GM18873 (cell line): Measurements from ENCODE around the gene PIK3C2B.
A peak's percentile ranks its signal among the peaks of the same experiment; 100 is the strongest.
"Not testable (repeated sequence)": the region's sequence is repeated elsewhere in the genome, so short reads cannot be mapped to it uniquely, and the experiment has no call there.

Source experiments
- ATAC-seq: cut with Tn5 transposase; IDR thresholded peaks from one replicate; pipeline ENCODE4 v1.9.1; 2021; ENCODE audit warnings: mild to moderate bottlenecking, moderate library complexity, moderate number of reproducible peaks; ENCODE audit not compliant: unreplicated experiment, low FRiP score

Gene PIK3C2B, protein sequence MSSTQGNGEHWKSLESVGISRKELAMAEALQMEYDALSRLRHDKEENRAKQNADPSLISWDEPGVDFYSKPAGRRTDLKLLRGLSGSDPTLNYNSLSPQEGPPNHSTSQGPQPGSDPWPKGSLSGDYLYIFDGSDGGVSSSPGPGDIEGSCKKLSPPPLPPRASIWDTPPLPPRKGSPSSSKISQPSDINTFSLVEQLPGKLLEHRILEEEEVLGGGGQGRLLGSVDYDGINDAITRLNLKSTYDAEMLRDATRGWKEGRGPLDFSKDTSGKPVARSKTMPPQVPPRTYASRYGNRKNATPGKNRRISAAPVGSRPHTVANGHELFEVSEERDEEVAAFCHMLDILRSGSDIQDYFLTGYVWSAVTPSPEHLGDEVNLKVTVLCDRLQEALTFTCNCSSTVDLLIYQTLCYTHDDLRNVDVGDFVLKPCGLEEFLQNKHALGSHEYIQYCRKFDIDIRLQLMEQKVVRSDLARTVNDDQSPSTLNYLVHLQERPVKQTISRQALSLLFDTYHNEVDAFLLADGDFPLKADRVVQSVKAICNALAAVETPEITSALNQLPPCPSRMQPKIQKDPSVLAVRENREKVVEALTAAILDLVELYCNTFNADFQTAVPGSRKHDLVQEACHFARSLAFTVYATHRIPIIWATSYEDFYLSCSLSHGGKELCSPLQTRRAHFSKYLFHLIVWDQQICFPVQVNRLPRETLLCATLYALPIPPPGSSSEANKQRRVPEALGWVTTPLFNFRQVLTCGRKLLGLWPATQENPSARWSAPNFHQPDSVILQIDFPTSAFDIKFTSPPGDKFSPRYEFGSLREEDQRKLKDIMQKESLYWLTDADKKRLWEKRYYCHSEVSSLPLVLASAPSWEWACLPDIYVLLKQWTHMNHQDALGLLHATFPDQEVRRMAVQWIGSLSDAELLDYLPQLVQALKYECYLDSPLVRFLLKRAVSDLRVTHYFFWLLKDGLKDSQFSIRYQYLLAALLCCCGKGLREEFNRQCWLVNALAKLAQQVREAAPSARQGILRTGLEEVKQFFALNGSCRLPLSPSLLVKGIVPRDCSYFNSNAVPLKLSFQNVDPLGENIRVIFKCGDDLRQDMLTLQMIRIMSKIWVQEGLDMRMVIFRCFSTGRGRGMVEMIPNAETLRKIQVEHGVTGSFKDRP (N-terminal part only)

DNA sequence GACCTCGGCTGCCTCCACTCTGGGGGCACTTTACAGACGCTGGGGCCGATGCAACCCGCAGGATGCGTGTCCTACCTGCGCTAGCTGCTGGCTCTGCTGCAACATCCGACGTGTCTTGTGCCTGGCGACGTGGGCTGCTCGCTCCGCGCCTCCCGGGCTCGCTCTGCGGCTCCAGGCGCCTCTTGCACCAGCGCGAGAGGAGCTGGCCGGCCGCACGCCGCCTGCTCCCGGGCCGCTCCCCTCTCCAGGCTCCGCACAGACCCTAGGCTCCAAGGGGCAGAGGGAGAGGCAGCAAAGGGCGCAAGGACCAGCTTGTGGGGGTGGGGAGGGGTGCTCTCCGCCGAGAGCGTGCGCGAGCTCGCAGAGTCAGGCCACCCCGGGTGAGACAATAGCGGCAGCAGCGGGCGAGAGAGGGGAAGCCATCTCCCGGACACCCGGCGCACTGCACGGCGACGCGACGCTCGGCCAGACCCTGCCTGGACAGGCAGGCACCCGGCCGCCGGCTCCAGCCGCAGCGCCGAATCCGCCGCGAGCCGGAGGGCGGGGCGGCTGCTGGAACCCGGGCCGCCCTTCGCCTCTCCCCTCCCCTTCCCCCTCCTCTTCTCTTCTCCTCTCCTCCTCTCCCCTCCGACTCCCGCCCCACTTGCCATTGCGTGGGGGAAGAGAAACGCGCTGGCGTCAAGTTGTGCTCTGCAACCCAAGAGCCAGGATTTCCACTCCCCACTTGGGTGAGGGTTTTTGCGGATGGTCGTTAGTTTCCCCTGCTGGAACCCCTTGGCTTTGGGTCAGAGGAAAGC, at the start of gene PIK3C2B:
PIK3C2B (minus strand) TSS at position 525 of the 797 bp plus-strand sequence. CDS start 25,003 bp downstream, outside the sequence.
- ATAC-seq = peak; percentile 55

DNA sequence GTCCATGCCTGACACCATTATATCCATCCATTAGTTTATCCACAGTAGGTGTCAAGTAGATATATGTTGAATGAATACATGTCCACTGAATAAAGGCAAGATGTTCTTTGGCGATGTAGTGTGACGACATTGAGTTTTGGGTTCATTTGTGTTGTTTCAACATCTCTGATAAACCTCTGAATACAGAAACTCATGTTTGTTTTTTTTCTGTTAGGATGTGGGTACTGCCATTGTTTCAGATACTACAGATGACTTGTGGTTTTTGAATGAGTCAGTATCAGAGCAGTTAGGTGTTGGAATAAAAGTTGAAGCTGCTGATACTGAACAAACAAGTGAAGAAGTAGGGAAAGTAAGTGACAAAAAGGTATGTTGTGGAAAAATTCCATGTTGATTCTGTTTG, 49.7 kb upstream of the PIK3C2B start:
- no peak for ATAC-seq

DNA sequence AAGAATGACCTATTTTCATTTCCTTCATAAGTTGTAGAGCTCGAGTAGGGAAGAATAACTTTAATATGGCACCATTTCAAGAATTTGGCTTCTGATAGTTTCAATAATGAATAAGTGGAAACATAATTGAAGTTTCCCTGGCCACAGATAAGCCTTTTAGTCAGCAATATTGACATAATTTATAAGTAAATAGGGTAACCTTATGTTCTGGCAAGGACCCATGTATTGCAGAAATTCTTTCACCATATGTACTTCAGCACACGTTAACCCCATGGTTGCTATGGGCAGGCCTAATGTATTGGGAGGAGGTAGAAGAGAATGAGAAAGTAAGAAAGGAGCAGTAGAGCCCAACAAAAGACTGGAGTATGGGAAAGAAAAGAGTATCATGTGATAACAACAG, 47.0 kb upstream of the PIK3C2B start:
- no peak for ATAC-seq

DNA sequence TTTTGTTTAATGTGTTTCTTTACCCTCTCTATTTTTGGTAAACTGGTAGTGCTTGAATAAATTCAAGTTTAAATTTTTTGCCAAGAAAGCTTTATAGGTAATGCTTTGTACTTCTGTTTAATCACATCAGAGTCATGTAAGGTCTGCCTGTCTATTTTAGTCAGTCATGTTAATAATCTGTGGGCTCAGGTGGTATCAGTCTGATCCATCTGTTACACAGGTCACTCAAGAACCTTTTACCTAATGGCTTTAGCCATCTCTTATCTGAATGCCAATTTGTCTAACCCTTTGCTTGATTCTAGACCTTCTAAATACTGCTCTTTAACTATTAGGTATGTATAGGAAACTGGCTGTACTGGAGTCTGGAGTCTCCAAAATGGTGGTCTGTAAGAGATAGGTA, 38.2 kb upstream of the PIK3C2B start:
- no peak for ATAC-seq

DNA sequence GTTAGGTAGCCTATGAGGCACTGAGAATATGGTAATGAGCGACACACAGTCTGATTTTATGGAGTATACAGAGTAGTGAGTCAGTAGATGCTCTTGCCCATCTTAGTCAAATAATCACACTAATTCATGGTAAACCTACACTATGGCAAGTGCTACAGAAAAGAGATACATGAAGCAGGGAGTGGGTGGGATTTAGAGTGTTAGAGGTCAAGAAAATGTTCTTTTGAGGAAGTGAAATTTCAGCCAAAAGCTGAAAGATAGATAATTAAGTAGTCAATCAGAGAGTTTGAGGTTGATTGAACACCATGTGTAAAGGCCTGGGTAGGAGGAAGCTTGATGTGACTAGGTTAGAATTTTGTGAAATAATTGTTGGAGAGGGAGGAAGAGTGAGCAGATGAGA, 36.3 kb upstream of the PIK3C2B start:
- peak; percentile 71 for ATAC-seq

DNA sequence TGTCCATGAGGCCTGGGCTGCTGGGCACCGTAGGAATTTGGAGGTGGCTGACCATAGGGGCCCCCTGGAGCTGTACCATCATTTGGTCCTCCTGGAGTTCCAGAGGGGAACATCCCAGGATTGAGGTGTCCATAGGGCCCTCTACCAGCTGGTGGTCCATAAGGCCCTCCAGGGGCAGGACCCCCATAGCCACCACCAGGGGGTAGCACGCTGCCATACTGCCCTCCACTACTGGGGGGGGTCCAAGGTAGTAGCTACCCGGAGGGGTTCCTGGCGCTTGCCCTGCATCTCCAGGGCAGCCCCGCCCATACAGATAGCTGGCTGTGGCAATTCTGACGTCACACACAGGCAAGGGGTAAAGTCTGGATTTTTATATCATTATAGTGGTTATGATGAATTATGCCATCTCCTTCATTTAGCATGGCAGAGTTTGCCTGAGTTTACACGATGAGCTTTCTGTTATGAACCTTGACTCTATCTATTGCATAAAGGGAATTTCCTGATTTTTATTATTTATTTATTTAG, 34.8 kb upstream of the PIK3C2B start:
- ATAC-seq = no peak

DNA sequence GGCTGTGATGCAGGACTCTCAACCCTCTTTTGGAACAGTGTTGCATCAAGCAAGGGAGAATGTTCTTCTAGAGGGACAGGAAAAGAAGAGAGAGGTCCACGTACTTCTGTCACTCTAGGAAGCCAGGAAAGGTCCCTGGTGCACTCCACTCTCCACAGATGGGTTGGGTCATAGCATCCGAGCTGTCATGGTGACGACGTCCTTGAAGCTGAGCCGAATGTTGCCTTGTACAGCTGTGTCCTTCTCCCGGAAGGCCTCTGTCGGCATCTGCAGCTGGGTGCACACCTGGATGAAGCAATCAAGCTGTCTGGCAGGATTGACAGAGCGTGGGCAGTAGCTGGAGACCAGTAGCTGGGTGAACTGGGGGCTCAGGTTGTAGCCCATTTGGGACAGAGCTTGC, 34.1 kb upstream of the PIK3C2B start:
- ATAC-seq = no peak

DNA sequence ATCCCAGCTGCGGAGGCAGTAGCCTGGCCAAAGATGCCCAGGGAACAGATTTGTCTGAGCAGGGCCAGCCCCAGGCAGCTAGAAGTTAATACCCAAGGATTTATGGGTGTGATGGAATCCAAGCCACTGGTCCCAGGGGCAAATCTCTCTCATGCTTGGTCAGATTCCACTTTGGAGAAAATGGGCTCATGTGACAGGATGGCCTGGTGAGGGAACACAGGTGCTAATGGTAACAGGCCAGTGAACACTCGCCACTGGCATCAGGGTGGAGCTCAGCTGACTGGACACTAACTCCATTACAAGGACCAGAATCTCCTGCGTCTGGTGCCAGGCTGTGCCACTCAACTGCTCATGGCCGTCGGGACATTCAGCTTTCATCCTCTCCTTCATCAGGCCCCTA, 33.6 kb upstream of the PIK3C2B start:
- no peak for ATAC-seq

DNA sequence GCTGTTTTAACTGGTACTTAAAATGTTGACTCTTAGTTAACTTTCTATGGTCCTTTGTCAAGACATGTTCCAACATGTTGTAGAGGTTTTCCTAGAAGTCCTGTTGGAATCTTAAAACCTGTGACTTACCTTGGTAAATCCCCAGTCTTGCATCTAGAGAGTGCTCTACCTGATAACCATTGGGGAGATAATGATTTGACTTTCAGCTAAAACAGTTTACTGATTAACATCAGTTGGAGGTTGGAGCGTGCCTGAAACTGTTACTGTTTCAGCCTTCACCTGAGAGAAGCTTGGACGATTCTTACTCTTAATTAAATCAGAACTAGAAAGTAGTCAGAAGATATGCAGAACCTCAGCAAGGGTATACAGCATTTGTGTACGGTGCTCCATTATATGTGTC, 30.4 kb upstream of the PIK3C2B start:
- ATAC-seq = no peak

DNA sequence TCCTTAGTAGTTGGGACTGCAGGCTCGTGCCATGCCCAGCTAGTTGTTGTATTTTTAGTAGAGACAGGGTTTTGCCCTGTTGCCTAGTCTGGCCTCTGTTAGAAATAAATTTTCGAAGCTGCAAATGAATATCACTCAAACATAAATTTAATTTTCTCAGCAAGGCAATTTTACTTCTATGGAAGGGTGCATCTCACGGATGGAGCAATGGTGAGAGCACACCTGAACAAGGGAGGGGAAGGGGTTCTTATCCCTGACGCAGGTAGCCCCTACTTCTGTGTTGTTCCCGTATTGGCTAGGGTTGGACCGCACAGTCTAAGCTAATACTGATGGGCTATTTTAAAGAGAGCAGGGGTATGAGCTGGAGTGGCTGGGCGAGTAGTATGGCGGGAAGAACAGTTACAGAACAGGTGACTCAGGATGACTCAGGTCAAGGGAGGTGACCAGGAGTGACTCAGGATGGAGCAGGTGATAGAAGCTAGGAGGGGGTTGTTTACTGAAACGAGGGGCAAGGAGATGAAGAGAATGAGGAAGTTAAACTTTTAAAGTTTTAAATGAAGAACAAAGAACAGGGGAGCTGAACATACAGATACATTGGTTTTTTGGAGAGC, 29.1 kb upstream of the PIK3C2B start:
- ATAC-seq = no peak

DNA sequence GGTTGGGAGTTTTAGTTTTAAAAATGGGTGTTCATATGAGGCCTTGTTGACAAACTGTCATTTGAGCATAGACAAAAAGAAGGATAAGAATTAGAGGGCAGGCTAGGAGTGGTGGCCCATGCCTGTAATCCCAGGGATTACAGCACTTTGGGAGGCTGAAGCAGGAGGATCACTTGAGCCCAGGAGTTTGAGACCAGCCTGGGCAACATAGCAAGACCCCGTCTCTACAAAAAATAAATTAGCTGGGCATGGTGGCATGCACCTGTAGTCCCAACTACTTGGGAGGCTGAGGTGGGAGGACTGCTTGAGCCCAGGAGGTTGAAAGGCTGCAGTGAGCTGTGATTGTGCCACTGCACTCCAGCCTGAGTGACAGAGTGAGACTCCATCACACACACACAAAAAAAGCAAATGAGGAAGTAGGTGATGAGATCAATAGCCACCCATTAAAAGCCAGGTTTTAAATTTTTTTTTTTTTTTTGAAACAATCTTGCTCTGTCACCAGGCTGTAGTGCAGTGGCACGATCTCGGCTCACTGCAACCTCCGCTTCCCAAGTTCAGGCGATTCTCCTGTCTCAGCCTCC, 27.4 kb upstream of the PIK3C2B start:
- not testable (repeated sequence) for ATAC-seq

DNA sequence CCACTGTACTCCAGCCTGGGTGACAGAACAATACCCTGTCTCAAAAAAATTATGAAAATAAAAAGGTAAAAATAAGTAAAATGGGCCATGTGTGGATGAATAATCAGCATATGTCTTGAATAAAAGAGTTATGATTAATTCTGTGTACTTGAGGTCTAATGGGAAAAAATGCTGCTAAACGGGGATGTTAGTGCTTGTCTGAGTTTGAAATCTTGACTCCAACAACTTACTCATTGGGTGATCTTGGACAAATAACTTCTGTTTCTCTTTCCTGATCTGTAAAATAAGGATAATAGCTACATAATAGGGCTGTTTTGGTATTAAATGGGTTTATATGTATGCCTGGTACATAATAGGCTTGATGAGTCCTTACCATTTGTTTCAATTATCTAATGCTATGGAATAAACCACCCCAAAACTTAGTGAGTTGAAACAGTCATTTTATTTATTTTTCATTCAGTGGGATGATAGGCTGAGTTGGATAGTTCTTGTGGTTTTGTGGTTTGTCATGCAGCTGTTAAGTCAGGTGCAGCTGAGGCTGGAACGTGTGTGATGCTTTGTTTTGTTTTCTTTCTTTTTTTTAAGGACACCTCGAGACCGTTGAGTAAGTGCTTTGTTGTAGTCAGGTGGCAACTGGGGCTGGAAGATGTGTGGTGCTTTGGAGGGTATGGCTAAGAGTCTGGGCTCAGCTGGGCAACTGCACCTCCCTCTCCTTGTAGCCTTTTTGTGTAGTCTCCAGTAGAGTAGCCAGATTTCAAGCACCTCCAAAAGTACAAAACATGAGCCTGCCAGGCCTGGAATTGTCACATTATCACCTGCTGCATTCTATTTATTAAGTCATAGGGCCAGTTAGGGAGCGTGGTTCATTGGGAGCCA, 26.5 kb upstream of the PIK3C2B start:
- peak; percentile 56 for ATAC-seq

DNA sequence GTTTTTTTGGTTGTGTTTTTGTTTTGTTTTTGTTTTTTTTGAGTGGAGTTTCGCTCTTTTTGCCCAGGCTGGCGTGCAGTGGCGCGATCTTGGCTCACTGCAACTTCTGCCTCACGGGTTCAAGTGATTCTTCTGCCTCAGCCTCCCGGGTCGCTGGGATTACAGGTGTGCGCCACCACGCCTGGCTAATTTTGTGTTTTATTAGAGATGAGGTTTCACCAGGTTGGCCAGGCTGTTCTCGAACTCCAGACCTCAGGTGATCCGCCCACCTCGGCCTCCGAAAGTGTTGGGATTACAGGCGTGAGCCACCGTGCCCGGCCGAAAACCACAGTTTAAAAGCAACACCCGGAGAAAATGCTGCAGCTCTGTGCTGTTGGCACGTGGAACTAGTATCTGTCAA, 22.8 kb upstream of the PIK3C2B start:
- ATAC-seq = not testable (repeated sequence)

DNA sequence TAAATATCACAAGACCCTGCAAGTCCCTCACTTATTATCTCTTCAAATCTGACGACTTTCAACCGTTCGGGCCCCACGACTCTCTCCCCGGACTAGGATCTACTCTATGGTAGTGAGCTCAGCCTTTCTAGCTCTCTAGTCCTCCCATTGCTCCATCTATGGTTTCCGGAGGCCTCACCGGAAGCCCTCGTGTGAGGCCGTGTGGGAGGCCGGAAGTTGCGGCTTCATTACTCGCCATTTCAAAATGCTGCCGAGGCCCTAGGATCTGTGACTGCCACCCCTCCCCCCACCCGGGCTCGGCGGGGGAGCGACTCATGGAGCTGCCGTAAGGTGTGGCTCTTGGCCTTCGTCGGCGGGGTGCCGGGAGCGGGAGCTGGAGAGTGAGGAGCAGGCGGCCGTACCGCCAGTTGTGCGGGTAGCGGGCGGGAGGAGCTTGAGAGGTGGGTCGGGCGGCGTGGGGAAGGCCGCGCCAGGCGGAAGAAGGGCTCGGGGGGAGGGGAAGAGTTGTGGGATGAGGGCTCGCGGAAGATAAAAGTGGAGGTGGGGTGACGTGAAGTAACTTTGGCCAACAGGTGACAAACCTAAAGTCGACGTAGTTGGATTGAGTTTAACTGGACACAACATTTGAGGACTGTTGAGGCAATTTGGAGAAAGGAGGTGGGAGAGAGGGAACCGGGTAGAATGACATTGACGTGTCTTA, 21.7 kb upstream of the PIK3C2B start, which contains the start of gene MDM4:
MDM4 (plus strand) TSS at position 227 of the 700 bp plus-strand sequence. CDS start 9,113 bp downstream, outside the sequence.
- peak; percentile 62 for ATAC-seq

DNA sequence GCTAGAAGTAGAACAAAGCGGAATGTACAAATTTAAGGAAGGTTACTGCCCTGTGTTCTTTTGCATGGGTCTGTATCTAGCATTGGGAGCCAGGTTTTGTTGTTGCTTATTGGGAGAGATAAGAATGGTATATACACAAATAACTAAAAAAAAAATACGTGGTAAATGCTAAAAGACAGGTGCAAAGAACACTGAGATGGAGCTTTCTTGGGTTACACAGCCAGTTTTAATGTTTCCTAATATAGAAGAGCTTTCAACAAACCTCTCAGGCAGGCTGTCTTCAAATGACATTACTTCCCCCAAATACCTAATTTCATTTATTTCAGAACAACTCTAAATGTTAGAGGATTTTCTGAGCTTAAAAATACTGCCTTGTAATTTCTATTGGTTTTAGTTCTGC, 20.2 kb upstream of the PIK3C2B start:
- no peak for ATAC-seq

DNA sequence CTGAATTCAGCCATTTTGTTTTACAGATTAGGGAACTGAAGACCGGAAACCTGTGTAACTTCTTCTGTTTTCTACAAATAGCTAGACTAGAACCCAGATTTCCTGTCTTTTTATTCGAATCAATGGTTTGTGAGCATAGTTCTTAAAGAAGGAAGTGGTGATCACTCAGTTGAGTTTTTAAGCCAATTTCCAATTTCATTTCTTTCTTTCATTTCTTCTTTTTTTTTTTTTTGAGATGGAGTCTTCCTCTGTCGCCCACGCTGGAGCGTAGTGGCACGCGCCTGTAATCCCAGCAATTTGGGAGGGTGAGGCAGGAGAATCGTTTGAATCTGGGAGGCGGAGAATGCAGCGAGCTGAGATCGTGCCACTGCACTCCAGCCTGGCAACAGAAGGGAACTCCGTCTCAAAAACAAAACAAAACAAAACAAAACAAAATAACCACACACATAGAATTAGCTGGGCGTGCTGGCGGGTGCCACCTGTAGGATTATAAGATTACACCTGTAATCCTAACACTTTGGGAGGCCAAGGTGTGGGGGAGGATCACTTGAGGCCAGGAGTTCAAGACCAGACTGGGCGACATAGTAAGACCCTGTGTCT, 18.6 kb upstream of the PIK3C2B start:
- no peak for ATAC-seq

DNA sequence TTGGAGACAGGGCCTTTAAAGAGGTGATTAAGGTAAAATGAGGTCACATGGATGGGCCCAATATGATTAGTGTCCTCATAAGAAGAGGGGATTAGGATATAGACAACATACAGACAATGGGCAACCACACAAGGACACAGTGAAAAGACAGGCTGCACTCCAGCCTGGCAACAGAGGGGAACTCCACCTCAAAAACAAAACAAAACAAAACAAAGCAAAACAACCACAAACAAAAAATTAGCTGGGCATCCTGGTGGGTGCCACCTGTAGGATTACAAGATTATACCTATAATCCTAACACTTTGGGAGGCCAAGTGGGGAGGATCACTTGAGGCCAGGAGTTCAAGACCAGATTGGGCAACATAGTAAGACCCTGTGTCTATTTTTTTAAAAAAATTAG, 16.8 kb upstream of the PIK3C2B start:
- ATAC-seq = no peak
